ENCODE data around the gene CHST12. TPM values are rescaled to one million over a fixed set of nuclear protein-coding genes. Genes with fewer than 3 reads are reported as not detected.

The CHST12 gene
- polyA plus RNA-seq, 1 donor from 2014 or later = 6.4 TPM

DNA sequence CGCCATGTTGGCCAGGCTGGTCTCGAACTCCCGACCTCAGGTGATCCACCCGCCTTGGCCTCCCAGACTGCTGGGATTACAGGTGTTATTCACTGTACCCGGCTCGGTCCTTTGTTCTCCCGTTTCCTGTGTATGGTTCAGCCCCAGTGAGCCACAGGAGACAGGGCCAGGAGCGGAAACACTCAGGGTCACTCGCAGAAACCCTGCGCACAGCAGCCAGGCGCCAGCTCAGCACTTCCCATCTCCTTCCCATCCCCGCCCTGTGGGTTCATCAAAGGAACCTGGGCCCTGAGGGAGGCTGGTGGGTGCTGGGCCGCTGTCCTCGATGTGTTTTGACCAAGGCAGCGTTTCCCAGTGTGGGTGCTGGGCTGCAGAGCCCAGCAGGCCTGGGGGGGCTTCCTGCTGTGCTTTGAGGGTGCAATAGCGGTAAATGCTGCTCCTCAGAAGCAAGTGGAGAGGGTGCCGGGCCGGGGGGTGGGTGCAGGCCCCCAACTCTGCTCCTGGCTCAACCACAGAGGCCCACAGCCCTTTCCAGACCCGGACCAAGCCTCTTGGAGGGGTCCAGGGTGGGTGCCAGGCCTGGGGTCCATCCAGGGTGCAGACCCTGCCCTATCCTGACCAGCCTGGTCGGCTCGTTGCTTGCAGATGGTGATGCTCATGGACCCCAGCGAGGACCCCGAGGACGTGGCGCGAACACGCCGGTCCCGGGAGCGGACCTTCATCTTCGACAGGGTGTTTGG is 15.3 kb upstream of the CHST12 start:
- H3K27ac ChIP-seq (ENCODE audit: low read length) = no peak overlapping the region
- no peaks in the 10 kb centered on the region for H3K9me3 ChIP-seq (ENCODE audit: low read length)
- H3K9ac ChIP-seq (ENCODE audit: low read length) = no peak overlapping the region
- no peaks in the 10 kb centered on the region for H3K79me2 ChIP-seq (replicated peaks; ENCODE audit: insufficient read depth, low read length)
- no peak overlapping the region for H3K4me2 ChIP-seq (ENCODE audit: low read length)
- TF ChIP-seq RAD21 (conservative IDR thresholded peaks at IDR 0.05) (no peak), POLR2AphosphoS5 (IDR thresholded peaks at IDR 0.05) (no peak), EZH2 (IDR thresholded peaks at IDR 0.05; ENCODE audit: borderline replicate concordance, insufficient read depth, low read length, poor library complexity, severe bottlenecking) (no peak), MXI1 (conservative IDR thresholded peaks at IDR 0.05; ENCODE audit: poor library complexity, severe bottlenecking) (no peak), EP300 (conservative IDR thresholded peaks at IDR 0.05; ENCODE audit: poor library complexity, severe bottlenecking) (no peak), TAF1 (IDR thresholded peaks at IDR 0.05; ENCODE audit: low read depth) (no peak), SMC3 (conservative IDR thresholded peaks at IDR 0.05; ENCODE audit: poor library complexity) (no peak), REST (IDR thresholded peaks at IDR 0.05; ENCODE audit: borderline replicate concordance) (no peak), CTCF (IDR thresholded peaks at IDR 0.05; ENCODE audit: poor library complexity, severe bottlenecking) (no peak)
- no peaks in the 10 kb centered on the region for H4K20me1 ChIP-seq (ENCODE audit: insufficient read depth)
- H3K27me3 ChIP-seq (ENCODE audit: insufficient read depth, low read depth, low read length) = no peaks in the 10 kb centered on the region
- no peaks in the 10 kb centered on the region for H3K36me3 ChIP-seq (ENCODE audit: insufficient read depth, low read length)
- no peaks in the 10 kb centered on the region for H3K9me2 ChIP-seq (ENCODE audit: insufficient read depth, low read length)
- no peak overlapping the region for H3K4me3 ChIP-seq (ENCODE audit: low read length)
- H2AFZ ChIP-seq (ENCODE audit: low read depth, low read length) = no peak overlapping the region
- no peaks in the 10 kb centered on the region for H3F3A ChIP-seq (ENCODE audit: insufficient read depth, low read length, poor library complexity, severe bottlenecking)

DNA sequence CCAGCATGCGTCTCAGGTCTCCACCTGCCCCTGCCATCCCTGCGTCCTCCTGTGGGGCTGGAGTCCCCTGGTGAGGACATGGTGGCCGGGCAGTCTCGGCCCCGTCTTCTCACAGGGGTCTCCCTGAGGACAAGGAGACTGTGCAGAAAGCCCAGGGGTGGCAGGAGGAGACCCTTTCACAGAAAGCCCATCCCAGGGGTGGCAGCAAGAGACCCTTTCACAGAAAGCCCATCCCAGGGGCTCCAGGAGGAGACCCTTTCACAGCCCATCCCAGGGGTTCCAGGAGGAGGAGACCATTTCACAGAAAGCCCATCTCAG is 14.8 kb upstream of the CHST12 start:
- TF ChIP-seq CTCF (IDR thresholded peaks at IDR 0.05; ENCODE audit: poor library complexity, severe bottlenecking) (no peak), EZH2 (IDR thresholded peaks at IDR 0.05; ENCODE audit: borderline replicate concordance, insufficient read depth, low read length, poor library complexity, severe bottlenecking) (no peak), REST (IDR thresholded peaks at IDR 0.05; ENCODE audit: borderline replicate concordance) (no peak), EP300 (conservative IDR thresholded peaks at IDR 0.05; ENCODE audit: poor library complexity, severe bottlenecking) (no peak), MXI1 (conservative IDR thresholded peaks at IDR 0.05; ENCODE audit: poor library complexity, severe bottlenecking) (no peak), TAF1 (IDR thresholded peaks at IDR 0.05; ENCODE audit: low read depth) (no peak), SMC3 (conservative IDR thresholded peaks at IDR 0.05; ENCODE audit: poor library complexity) (no peak), RAD21 (conservative IDR thresholded peaks at IDR 0.05) (no peak), POLR2AphosphoS5 (IDR thresholded peaks at IDR 0.05) (no peak)
- Histone ChIP-seq H3K9ac (ENCODE audit: low read length) (no peak overlapping the region), H3K79me2 (replicated peaks; ENCODE audit: insufficient read depth, low read length) (no peaks in the 10 kb centered on the region), H3K27ac (ENCODE audit: low read length) (no peak overlapping the region), H3K4me2 (ENCODE audit: low read length) (no peak overlapping the region), H3K9me2 (ENCODE audit: insufficient read depth, low read length) (no peaks in the 10 kb centered on the region), H3K9me3 (ENCODE audit: low read length) (no peaks in the 10 kb centered on the region), H3K36me3 (ENCODE audit: insufficient read depth, low read length) (no peaks in the 10 kb centered on the region), H3K4me3 (ENCODE audit: low read length) (no peak overlapping the region), H3K27me3 (ENCODE audit: insufficient read depth, low read depth, low read length) (no peaks in the 10 kb centered on the region), H4K20me1 (ENCODE audit: insufficient read depth) (no peaks in the 10 kb centered on the region), H3F3A (ENCODE audit: insufficient read depth, low read length, poor library complexity, severe bottlenecking) (no peaks in the 10 kb centered on the region), H2AFZ (ENCODE audit: low read depth, low read length) (no peak overlapping the region)

Measured in neural cell (in vitro differentiated cells).